Activated CD4-positive, alpha-beta T cell treated with anti-CD3 and anti-CD28 coated beads, Interleukin-2, amount 10 ng/mL, durations not matched to agents 24 days and 14 days (primary cell): ENCODE results near the gene MOB3B. TPM values are rescaled to one million over a fixed set of nuclear protein-coding genes. Genes with fewer than 3 reads are reported as not detected.
"Not testable (repeated sequence)": the region's sequence is repeated elsewhere in the genome, so short reads cannot be mapped to it uniquely, and the experiment has no call there.

Experiments
- DNase-seq: peaks from one replicate; pipeline ENCODE4 v3.0.0; 2022
- H3K27ac Mint-ChIP-seq: one replicate; pipeline ENCODE4 v1.8.0; 2022; ENCODE audit warnings: mild to moderate bottlenecking, mixed read lengths
- H3K27me3 Mint-ChIP-seq: one replicate; pipeline ENCODE4 v1.8.0; 2022; ENCODE audit warnings: mixed read lengths
- H3K36me3 Mint-ChIP-seq: one replicate; pipeline ENCODE4 v1.8.0; 2022; ENCODE audit warnings: low read depth, mild to moderate bottlenecking, mixed read lengths
- H3K4me1 Mint-ChIP-seq: one replicate; pipeline ENCODE4 v1.8.0; 2021; ENCODE audit warnings: mixed read lengths
- H3K4me3 Mint-ChIP-seq: one replicate; pipeline ENCODE4 v1.8.0; 2022; ENCODE audit warnings: mild to moderate bottlenecking, moderate library complexity, mixed read lengths
- H3K9me3 Mint-ChIP-seq: one replicate; pipeline ENCODE4 v1.8.0; 2021; ENCODE audit warnings: mixed read lengths
- intact Hi-C: fragments of 100-400 bp; cut with micrococcal nuclease; formaldehyde crosslinking; loops from one replicate; pipeline ENCODE4 v1.15.1; 2023
- total RNA-seq: library from RNA; stranded (reverse); gene quantifications from 2 replicates; pipeline ENCODE4 v1.2.3, GENCODE V29; 2022

MOB3B gene
- total RNA-seq, 1 donor from 2014 or later = 0.82 TPM

- no peaks in the 10 kb centered on the region for H3K36me3 Mint-ChIP-seq
- no peak overlapping the region for H3K27ac Mint-ChIP-seq
- H3K27me3 Mint-ChIP-seq = peaks cover 8% of the 10 kb centered on the region
- H3K9me3 Mint-ChIP-seq = peaks cover 3% of the 10 kb centered on the region
- peaks cover 2% of the 10 kb centered on the region for H3K4me1 Mint-ChIP-seq
- DNase-seq = no peak
- intact Hi-C loops = no loop called here
- no peak overlapping the region for H3K4me3 Mint-ChIP-seq
These were observed 9.8 kb downstream of the MOB3B start for GRCh38 chr9:27519466-27520465.

DNA sequence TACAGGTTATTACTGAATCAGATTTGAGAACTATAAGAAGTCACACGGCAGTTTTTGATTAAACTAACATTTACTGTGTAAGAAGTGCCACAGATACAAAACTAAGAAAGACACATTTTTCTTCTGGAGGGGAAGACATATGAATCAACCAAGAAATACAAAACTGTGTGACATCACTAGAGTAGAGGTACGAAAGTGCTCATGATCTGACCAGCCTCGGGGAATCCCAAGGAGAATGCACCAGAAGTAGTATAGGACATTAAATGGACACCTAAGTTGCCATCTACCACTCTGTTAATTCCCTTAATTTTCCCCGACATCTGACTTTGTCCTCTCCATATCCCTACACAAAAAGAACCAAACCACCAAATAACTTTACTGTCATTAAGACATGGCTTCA lies 10.8 kb downstream of the MOB3B start:
- peaks cover 3% of the 10 kb centered on the region for H3K9me3 Mint-ChIP-seq
- H3K27ac Mint-ChIP-seq = no peak overlapping the region
- H3K4me3 Mint-ChIP-seq = no peak overlapping the region
- H3K27me3 Mint-ChIP-seq = peaks cover 4% of the 10 kb centered on the region
- intact Hi-C loops = no loop called here
- no peaks in the 10 kb centered on the region for H3K4me1 Mint-ChIP-seq
- H3K36me3 Mint-ChIP-seq = no peaks in the 10 kb centered on the region
- DNase-seq = no peak

- Mint-ChIP-seq H3K27me3 (peaks cover 4% of the 10 kb centered on the region), H3K27ac (no peak overlapping the region), H3K9me3 (peaks cover 8% of the 10 kb centered on the region), H3K4me3 (no peak overlapping the region), H3K4me1 (no peaks in the 10 kb centered on the region), H3K36me3 (no peaks in the 10 kb centered on the region)
- intact Hi-C loops = no loop called here
- DNase-seq = no peak
These were observed 11.6 kb downstream of the MOB3B start for GRCh38 chr9:27518006-27518405.

GRCh38 chr9:27514551-27514950 lies 15.1 kb downstream of the MOB3B start:
- no peak for DNase-seq
- intact Hi-C loops = no loop called here
- Mint-ChIP-seq H3K4me3 (no peak overlapping the region), H3K9me3 (peaks cover 8% of the 10 kb centered on the region), H3K36me3 (no peaks in the 10 kb centered on the region), H3K27me3 (peaks cover 1% of the 10 kb centered on the region), H3K4me1 (no peaks in the 10 kb centered on the region), H3K27ac (no peak overlapping the region)

DNA sequence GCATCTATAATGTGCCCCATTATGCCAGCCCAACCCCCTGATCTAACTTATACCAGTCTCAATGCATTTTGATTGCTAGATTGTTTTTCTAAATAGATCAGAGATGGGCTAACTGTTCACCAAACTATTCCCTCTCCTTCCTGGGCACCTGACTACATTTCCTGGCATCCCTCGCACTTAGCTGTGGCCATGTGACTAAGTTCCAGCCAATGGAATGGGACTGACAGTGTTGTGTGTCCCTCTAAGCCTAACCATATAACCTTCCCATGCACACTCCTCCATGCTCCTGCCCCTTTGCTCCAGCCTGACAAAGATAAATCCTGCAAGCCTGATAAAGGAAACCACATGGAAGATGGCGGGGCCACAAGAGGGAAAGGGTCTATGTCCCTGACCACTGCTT lies 17.8 kb downstream of the MOB3B start:
- H3K4me1 Mint-ChIP-seq = no peaks in the 10 kb centered on the region
- no peaks in the 10 kb centered on the region for H3K27me3 Mint-ChIP-seq
- intact Hi-C loops = no loop called here
- H3K36me3 Mint-ChIP-seq = peaks cover 2% of the 10 kb centered on the region
- H3K4me3 Mint-ChIP-seq = no peak overlapping the region
- H3K27ac Mint-ChIP-seq = no peak overlapping the region
- peaks cover 8% of the 10 kb centered on the region for H3K9me3 Mint-ChIP-seq
- no peak for DNase-seq

- Mint-ChIP-seq H3K36me3 (peaks cover 2% of the 10 kb centered on the region), H3K9me3 (peaks cover 7% of the 10 kb centered on the region), H3K4me1 (peaks cover 2% of the 10 kb centered on the region), H3K27ac (no peak overlapping the region), H3K4me3 (no peak overlapping the region), H3K27me3 (no peaks in the 10 kb centered on the region)
- intact Hi-C loops = no loop called here
- no peak for DNase-seq
These were observed 18.8 kb downstream of the MOB3B start for GRCh38 chr9:27510780-27511179.

- H3K36me3 Mint-ChIP-seq = peaks cover 2% of the 10 kb centered on the region
- no peaks in the 10 kb centered on the region for H3K27me3 Mint-ChIP-seq
- H3K4me1 Mint-ChIP-seq = peaks cover 10% of the 10 kb centered on the region
- DNase-seq = no peak
- intact Hi-C loops = no loop called here
- no peaks in the 10 kb centered on the region for H3K9me3 Mint-ChIP-seq
- H3K27ac Mint-ChIP-seq = no peak overlapping the region
- H3K4me3 Mint-ChIP-seq = no peak overlapping the region
These were observed 22.6 kb downstream of the MOB3B start for GRCh38 chr9:27506981-27507380.

DNA sequence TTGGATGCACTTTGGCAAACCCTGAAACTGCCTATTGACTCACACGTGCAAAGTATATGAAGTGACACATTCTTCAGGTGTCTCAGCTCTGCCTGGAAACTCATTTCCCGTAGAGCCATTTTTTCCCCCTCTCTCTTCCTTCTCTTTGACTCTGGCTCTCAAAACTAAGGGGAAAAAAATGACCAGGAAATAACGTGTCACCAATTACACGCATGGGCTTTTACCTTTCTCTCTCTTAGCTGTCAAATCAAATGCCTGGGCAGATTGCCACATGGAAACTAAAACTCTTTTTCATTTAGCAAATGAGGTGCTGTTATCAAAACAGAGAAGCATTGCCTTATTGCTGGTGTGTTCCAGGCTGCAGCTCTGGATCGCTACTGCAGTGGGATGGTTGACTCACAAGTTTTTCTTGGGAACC lies 23.9 kb downstream of the MOB3B start:
- H3K9me3 Mint-ChIP-seq = peaks cover 6% of the 10 kb centered on the region
- H3K4me1 Mint-ChIP-seq = peaks cover 14% of the 10 kb centered on the region
- intact Hi-C loops = no loop called here
- H3K27me3 Mint-ChIP-seq = no peaks in the 10 kb centered on the region
- no peak for DNase-seq
- H3K4me3 Mint-ChIP-seq = no peak overlapping the region
- no peak overlapping the region for H3K27ac Mint-ChIP-seq
- peaks cover 2% of the 10 kb centered on the region for H3K36me3 Mint-ChIP-seq

DNA sequence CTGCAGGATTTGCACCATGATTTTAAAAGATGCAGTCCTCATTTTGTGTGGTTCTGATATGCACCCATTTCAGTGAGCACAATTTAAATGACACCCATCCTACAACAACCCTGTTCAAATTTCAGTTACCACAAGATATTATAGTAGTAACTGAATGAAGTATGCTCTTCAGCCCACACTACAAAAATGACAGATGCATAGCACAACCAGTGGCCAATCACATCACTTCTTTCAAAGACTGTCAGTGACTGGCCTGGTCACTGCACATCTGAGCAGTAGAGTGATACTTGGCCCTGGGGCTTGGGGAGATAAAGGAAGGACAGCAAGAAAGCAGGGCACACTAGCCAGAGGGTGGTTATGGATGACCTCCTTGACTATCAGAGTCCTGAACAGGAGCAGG lies 25.4 kb downstream of the MOB3B start:
- Mint-ChIP-seq H3K4me3 (no peak overlapping the region), H3K27ac (no peak overlapping the region), H3K36me3 (peaks cover 2% of the 10 kb centered on the region), H3K27me3 (no peaks in the 10 kb centered on the region), H3K4me1 (peaks cover 21% of the 10 kb centered on the region), H3K9me3 (peaks cover 6% of the 10 kb centered on the region)
- intact Hi-C loops = no loop called here
- DNase-seq = no peak

GRCh38 chr9:27503623-27504022 lies 26.0 kb downstream of the MOB3B start:
- no peak overlapping the region for H3K27ac Mint-ChIP-seq
- peaks cover 23% of the 10 kb centered on the region for H3K4me1 Mint-ChIP-seq
- H3K4me3 Mint-ChIP-seq = no peak overlapping the region
- no peak for DNase-seq
- no peaks in the 10 kb centered on the region for H3K27me3 Mint-ChIP-seq
- H3K36me3 Mint-ChIP-seq = peaks cover 2% of the 10 kb centered on the region
- intact Hi-C loops = no loop called here
- H3K9me3 Mint-ChIP-seq = peaks cover 6% of the 10 kb centered on the region

GRCh38 chr9:27500902-27501301 lies 28.7 kb downstream of the MOB3B start:
- H3K27me3 Mint-ChIP-seq, H3K9me3 Mint-ChIP-seq, intact Hi-C loops, H3K36me3 Mint-ChIP-seq, H3K4me3 Mint-ChIP-seq, H3K27ac Mint-ChIP-seq, DNase-seq: not testable (repeated sequence)
- H3K4me1 Mint-ChIP-seq = peaks cover 22% of the 10 kb centered on the region

DNA sequence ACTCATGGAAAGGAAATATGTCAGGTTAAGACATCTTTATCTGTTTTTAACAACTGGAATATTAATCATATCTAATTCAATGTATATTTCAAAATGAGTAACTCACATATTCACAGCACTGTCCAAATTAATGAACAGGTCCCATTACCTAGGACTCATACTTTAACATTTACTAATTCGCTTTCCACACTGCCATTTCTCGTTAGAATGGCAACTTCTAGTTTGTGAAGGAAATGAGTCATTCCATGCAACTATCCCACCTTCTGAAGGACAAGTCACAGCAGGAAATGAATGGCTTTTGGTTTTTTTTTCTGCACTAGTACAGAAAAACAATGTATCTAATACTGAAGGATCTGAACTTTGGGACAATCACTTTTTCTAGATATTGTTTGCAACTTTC lies 30.2 kb downstream of the MOB3B start:
- intact Hi-C loops = loop anchor here (1.0 to 2.0 kb wide), 2 partner anchors 29 to 132 kb away; partner anchors contain the start of gene MOB3B
- Mint-ChIP-seq H3K27ac (peak overlapping the region; percentile 13), H3K36me3 (peaks cover 2% of the 10 kb centered on the region), H3K4me3 (peak overlapping the region; percentile 22), H3K27me3 (no peaks in the 10 kb centered on the region), H3K9me3 (peaks cover 6% of the 10 kb centered on the region), H3K4me1 (peaks cover 18% of the 10 kb centered on the region)
- DNase-seq = no peak

- DNase-seq = no peak
- peaks cover 2% of the 10 kb centered on the region for H3K36me3 Mint-ChIP-seq
- peaks cover 6% of the 10 kb centered on the region for H3K9me3 Mint-ChIP-seq
- H3K27ac Mint-ChIP-seq = no peak overlapping the region
- no peak overlapping the region for H3K4me3 Mint-ChIP-seq
- peaks cover 14% of the 10 kb centered on the region for H3K4me1 Mint-ChIP-seq
- intact Hi-C loops = loop anchor here (2.0 kb wide), 1 partner anchor 31 kb away; the partner anchor contains the start of gene MOB3B
- H3K27me3 Mint-ChIP-seq = no peaks in the 10 kb centered on the region
These were observed 31.7 kb downstream of the MOB3B start for GRCh38 chr9:27497883-27498417.

DNA sequence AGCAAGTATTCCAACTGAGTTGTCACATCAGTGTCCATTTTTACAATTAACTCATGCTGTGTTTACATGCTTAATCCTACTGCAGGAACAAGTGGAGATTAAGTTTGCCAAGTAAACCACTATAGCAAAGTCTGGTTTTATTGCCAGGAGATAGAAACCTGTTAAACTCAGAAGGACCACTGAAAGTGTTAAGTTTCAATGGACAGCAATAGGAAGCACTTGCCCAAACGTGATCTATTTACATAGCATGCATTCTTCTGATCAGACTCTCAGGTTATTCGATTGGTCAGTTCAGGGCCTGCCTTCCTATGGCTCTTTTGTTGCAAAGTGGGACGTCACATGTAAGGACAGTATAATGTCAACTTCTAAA lies 33.5 kb downstream of the MOB3B start:
- Mint-ChIP-seq H3K4me1 (peaks cover 12% of the 10 kb centered on the region), H3K4me3 (no peak overlapping the region), H3K27me3 (no peaks in the 10 kb centered on the region), H3K27ac (no peak overlapping the region), H3K9me3 (peaks cover 4% of the 10 kb centered on the region), H3K36me3 (peaks cover 2% of the 10 kb centered on the region)
- no peak for DNase-seq
- intact Hi-C loops = no loop called here
